IPS-20b (cell line): ENCODE data around the gene CLIP2.
"Not testable (repeated sequence)": the region's sequence is repeated elsewhere in the genome, so short reads cannot be mapped to it uniquely, and the experiment has no call there.

Source experiments
- H3K27ac ChIP-seq: one replicate; pipeline ENCODE4 v1.5.1; 2013; ENCODE audit warnings: low read length
- H3K27me3 ChIP-seq: 2 replicates; pipeline ENCODE4 v1.6.1; 2013; ENCODE audit warnings: mild to moderate bottlenecking, low read length, inconsistent platforms; ENCODE audit not compliant: insufficient read depth
- H3K36me3 ChIP-seq: 2 replicates; pipeline ENCODE4 v1.6.1; 2013; ENCODE audit warnings: low read depth, mild to moderate bottlenecking, inconsistent platforms, low read length, moderate library complexity; ENCODE audit not compliant: insufficient read depth
- H3K4me1 ChIP-seq: 2 replicates; pipeline ENCODE4 v1.6.1; 2013; ENCODE audit warnings: mild to moderate bottlenecking, control low read depth, inconsistent platforms, low read length, moderate library complexity; ENCODE audit not compliant: insufficient read depth
- H3K4me3 ChIP-seq: 2 replicates; pipeline ENCODE4 v1.5.1; 2013; ENCODE audit warnings: mild to moderate bottlenecking, low read length, inconsistent platforms
- H3K9ac ChIP-seq: 2 replicates; pipeline ENCODE4 v1.6.1; 2013; ENCODE audit warnings: low read depth, mild to moderate bottlenecking, inconsistent platforms, low read length, moderate library complexity
- H3K9me3 ChIP-seq: 2 replicates; pipeline ENCODE4 v1.6.1; 2013; ENCODE audit warnings: mild to moderate bottlenecking, low read depth, low read length, inconsistent platforms; ENCODE audit not compliant: insufficient read depth

The CLIP2 gene

DNA sequence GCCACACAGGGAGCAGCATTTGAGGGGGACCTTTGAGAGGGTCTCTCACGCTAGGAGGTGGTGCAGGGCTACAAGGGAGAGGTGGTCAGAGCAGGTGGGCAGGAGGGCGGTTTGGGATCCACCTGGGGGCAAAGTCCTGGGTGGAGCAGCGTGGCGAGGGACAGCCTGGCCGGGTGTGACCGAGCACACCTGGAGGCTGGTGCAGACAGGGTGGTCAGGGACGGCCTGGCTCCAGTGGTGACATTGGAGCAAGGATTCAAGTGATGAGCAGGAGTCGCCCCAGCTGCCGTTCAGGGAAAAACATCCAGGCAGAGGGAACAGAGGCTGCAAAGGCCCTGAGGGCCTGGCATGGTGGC, 36.0 kb downstream of the CLIP2 start:
- Histone ChIP-seq H3K27me3 (no peaks in the 10 kb centered on the region), H3K9ac (no peak overlapping the region), H3K4me3 (no peak overlapping the region), H3K36me3 (no peaks in the 10 kb centered on the region), H3K9me3 (no peaks in the 10 kb centered on the region), H3K27ac (no peak overlapping the region), H3K4me1 (peaks cover 7% of the 10 kb centered on the region; the same call in 1 of the 2 replicates)

- Histone ChIP-seq H3K4me1 (no peaks in the 10 kb centered on the region), H3K9me3 (no peaks in the 10 kb centered on the region), H3K9ac (no peak overlapping the region), H3K27me3 (no peaks in the 10 kb centered on the region), H3K36me3 (no peaks in the 10 kb centered on the region), H3K4me3 (no peak overlapping the region), H3K27ac (no peak overlapping the region)
Measured at GRCh38 chr7:74329225-74329624, 40.0 kb downstream of the CLIP2 start.

GRCh38 chr7:74332373-74333176, 43.4 kb downstream of the CLIP2 start:
- Histone ChIP-seq H3K9ac (no peak overlapping the region), H3K4me3 (no peak overlapping the region), H3K27ac (no peak overlapping the region), H3K4me1 (no peaks in the 10 kb centered on the region), H3K27me3 (no peaks in the 10 kb centered on the region), H3K9me3 (no peaks in the 10 kb centered on the region), H3K36me3 (no peaks in the 10 kb centered on the region)

DNA sequence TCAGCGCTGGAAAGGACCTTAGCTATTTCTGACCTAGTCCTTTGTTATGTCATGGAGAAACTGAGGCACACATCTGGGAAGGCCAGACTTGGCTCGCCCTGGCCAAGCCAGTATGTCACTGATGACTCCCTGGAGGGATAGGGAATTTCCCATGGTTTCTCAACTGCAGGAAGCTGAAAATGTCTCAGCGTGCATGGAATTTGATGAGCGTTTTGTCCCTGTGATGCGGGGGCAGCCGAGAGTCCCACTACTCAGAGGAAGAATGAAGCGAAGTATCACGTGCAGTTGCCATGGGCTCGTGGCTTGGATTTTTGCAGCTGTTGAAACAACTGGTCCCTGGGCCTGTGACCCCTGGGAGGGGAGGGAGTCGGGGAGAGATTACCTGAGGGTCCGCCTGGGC, 44.8 kb downstream of the CLIP2 start:
- Histone ChIP-seq H3K27ac (no peak overlapping the region), H3K9me3 (no peaks in the 10 kb centered on the region), H3K4me3 (no peak overlapping the region), H3K9ac (no peak overlapping the region), H3K27me3 (no peaks in the 10 kb centered on the region), H3K36me3 (no peaks in the 10 kb centered on the region), H3K4me1 (no peaks in the 10 kb centered on the region)

DNA sequence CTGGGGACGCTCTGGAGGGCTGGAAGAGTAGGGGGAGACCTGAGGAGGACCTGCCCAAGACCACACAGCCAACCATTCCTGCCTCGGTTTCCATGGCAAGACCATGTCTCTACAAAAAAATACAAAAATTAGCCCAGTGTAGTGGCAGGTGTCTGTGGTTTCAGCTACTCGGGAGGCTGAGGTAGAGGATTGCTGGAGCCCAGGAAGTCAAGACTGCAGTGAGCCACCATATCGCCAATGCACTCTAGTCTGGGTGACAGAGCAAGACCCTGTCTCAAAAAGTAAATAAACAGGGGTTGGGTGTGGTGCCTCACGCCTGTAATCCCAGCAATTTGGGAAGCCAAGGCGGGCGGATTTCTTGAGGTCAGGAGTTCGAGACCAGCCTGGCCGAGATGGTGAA, 48.7 kb downstream of the CLIP2 start:
- Histone ChIP-seq H3K9ac (no peak overlapping the region), H3K4me3 (no peak overlapping the region), H3K9me3 (no peaks in the 10 kb centered on the region), H3K27ac (no peak overlapping the region), H3K4me1 (no peaks in the 10 kb centered on the region), H3K27me3 (no peaks in the 10 kb centered on the region), H3K36me3 (no peaks in the 10 kb centered on the region)

DNA sequence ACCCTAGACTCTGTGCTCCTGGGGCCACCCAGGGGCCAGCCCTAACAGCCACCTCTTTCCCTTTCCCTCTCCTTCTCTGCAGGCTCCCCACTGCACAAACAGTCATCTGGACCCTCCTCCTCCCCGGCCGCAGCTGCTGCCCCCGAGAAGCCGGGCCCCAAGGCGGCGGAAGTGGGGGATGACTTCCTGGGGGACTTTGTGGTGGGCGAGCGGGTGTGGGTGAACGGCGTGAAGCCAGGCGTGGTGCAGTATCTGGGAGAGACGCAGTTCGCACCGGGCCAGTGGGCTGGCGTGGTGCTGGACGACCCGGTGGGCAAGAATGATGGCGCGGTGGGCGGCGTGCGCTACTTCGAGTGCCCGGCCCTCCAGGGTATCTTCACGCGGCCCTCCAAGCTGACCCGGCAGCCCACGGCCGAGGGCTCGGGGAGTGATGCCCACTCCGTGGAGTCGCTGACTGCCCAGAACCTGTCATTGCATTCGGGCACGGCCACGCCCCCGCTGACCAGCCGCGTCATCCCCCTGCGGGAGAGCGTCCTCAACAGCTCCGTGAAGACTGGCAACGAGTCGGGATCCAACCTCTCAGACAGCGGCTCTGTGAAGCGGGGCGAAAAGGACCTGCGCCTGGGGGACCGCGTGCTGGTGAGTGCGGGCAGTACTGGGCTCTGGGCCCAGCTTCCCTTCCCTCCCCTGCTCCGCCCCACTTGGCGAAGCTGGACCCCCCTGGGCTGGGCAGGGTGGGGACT, 49.3 kb downstream of the CLIP2 start:
- Histone ChIP-seq H3K27ac (no peak overlapping the region), H3K4me1 (no peaks in the 10 kb centered on the region), H3K9ac (no peak overlapping the region), H3K4me3 (no peak overlapping the region), H3K27me3 (no peaks in the 10 kb centered on the region), H3K9me3 (no peaks in the 10 kb centered on the region), H3K36me3 (no peaks in the 10 kb centered on the region)

- H3K9me3 ChIP-seq, H3K27me3 ChIP-seq, H3K9ac ChIP-seq, H3K27ac ChIP-seq, H3K4me3 ChIP-seq, H3K36me3 ChIP-seq, H3K4me1 ChIP-seq: not testable (repeated sequence)
Measured at GRCh38 chr7:74339648-74340047, 50.4 kb downstream of the CLIP2 start.

- no peaks in the 10 kb centered on the region for H3K27me3 ChIP-seq
- H3K9me3 ChIP-seq: no peaks in the 10 kb centered on the region
- no peak overlapping the region for H3K9ac ChIP-seq
- H3K4me1 ChIP-seq: no peaks in the 10 kb centered on the region
- no peak overlapping the region for H3K27ac ChIP-seq
- no peak overlapping the region for H3K4me3 ChIP-seq
- no peaks in the 10 kb centered on the region for H3K36me3 ChIP-seq
Measured at GRCh38 chr7:74343281-74344131, 54.3 kb downstream of the CLIP2 start.

- Histone ChIP-seq H3K27ac (no peak overlapping the region), H3K4me3 (no peak overlapping the region), H3K9ac (no peak overlapping the region), H3K9me3 (no peaks in the 10 kb centered on the region), H3K4me1 (no peaks in the 10 kb centered on the region), H3K27me3 (no peaks in the 10 kb centered on the region), H3K36me3 (no peaks in the 10 kb centered on the region)
Measured at GRCh38 chr7:74344132-74344496, 54.9 kb downstream of the CLIP2 start.

DNA sequence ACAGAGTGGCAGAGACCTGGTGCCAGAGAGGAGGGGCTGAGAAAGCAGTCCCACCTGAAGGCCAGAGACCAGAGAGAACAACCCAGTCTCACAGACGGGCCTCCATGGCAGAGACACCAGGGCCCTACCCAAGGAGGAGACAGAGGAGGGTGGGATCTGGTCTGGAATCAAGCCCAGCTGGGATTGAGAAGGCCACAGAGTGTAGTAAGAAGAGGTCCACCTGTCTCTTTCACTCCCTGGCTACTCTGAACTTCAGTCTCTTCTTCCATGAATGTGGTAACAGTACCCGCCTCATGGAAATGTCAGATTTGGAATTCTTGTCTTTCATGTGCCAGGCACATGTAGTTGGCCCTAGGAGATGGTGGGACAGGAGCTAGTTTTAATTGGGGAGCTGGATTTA, 55.6 kb downstream of the CLIP2 start:
- Histone ChIP-seq H3K4me1 (no peaks in the 10 kb centered on the region), H3K27ac (no peak overlapping the region), H3K36me3 (no peaks in the 10 kb centered on the region), H3K9ac (no peak overlapping the region), H3K9me3 (no peaks in the 10 kb centered on the region), H3K4me3 (no peak overlapping the region), H3K27me3 (no peaks in the 10 kb centered on the region)

GRCh38 chr7:74345970-74346369, 56.8 kb downstream of the CLIP2 start:
- Histone ChIP-seq H3K27ac (no peak overlapping the region), H3K4me1 (no peaks in the 10 kb centered on the region), H3K27me3 (no peaks in the 10 kb centered on the region), H3K4me3 (no peak overlapping the region), H3K9ac (no peak overlapping the region), H3K9me3 (no peaks in the 10 kb centered on the region), H3K36me3 (no peaks in the 10 kb centered on the region)
